Activated naive CD4-positive, alpha-beta T cell treated with anti-CD3 and anti-CD28 coated beads, Interleukin-2, amount 50 U/mL, for 24 hours (primary cell): Measurements from ENCODE around the gene IFI44L.

Experiments used
- H3K27ac Mint-ChIP-seq: one replicate; pipeline ENCODE4 v1.8.0; 2021; ENCODE audit warnings: mild to moderate bottlenecking, mixed read lengths
- H3K27me3 Mint-ChIP-seq: one replicate; pipeline ENCODE4 v1.8.0; 2021; ENCODE audit warnings: mixed read lengths
- H3K36me3 Mint-ChIP-seq: one replicate; pipeline ENCODE4 v1.8.0; 2021; ENCODE audit warnings: mixed read lengths
- H3K4me1 Mint-ChIP-seq: one replicate; pipeline ENCODE4 v1.8.0; 2021; ENCODE audit warnings: mixed read lengths
- H3K4me3 Mint-ChIP-seq: one replicate; pipeline ENCODE4 v1.8.0; 2021; ENCODE audit warnings: mild to moderate bottlenecking, mixed read lengths
- H3K9me3 Mint-ChIP-seq: one replicate; pipeline ENCODE4 v1.8.0; 2021; ENCODE audit warnings: mixed read lengths

The IFI44L gene

GRCh38 chr1:78691995-78692747, 71.9 kb downstream of the IFI44L start:
- Mint-ChIP-seq H3K4me3 (no peak overlapping the region), H3K9me3 (no peaks in the 10 kb centered on the region), H3K36me3 (no peaks in the 10 kb centered on the region), H3K4me1 (no peaks in the 10 kb centered on the region), H3K27ac (no peak overlapping the region), H3K27me3 (peaks cover 7% of the 10 kb centered on the region)
